Activated T-helper 1 cell treated with Interleukin-2 at 50 U/mL for 16 hours (primary cell): ENCODE results near the gene COL13A1.
A peak's percentile ranks its signal among the peaks of the same experiment; 100 is the strongest.

Source experiments
- DNase-seq: peaks from one replicate; pipeline ENCODE4 v3.0.0-alpha.2; 2020; ENCODE audit warnings: low read depth

Gene COL13A1

GRCh38 chr10:69910561-69910960, 108.9 kb downstream of the COL13A1 start:
- no peak for DNase-seq

GRCh38 chr10:69911613-69912528, 110.2 kb downstream of the COL13A1 start:
- DNase-seq: no peak

- DNase-seq: no peak
These were observed 110.9 kb downstream of the COL13A1 start for GRCh38 chr10:69912589-69912988.

- no peak for DNase-seq
These were observed 112.1 kb downstream of the COL13A1 start for GRCh38 chr10:69913606-69914382.

- DNase-seq: peak; percentile 7
These were observed 112.9 kb downstream of the COL13A1 start for GRCh38 chr10:69914398-69915214.

GRCh38 chr10:69915215-69915560, 113.5 kb downstream of the COL13A1 start:
- no peak for DNase-seq

- no peak for DNase-seq
These were observed 114.4 kb downstream of the COL13A1 start for GRCh38 chr10:69916118-69916517.

GRCh38 chr10:69918036-69918435, 116.3 kb downstream of the COL13A1 start:
- DNase-seq: no peak

- DNase-seq: no peak
These were observed 117.5 kb downstream of the COL13A1 start for GRCh38 chr10:69919250-69919649.

GRCh38 chr10:69925111-69925510, 123.4 kb downstream of the COL13A1 start:
- no peak for DNase-seq

- DNase-seq: no peak
These were observed 126.6 kb downstream of the COL13A1 start for GRCh38 chr10:69928339-69928738.

- DNase-seq: no peak
These were observed 127.9 kb downstream of the COL13A1 start for GRCh38 chr10:69929575-69929974.

GRCh38 chr10:69934768-69935167, 133.1 kb downstream of the COL13A1 start:
- no peak for DNase-seq

GRCh38 chr10:69936091-69936490, 134.4 kb downstream of the COL13A1 start:
- DNase-seq: no peak

GRCh38 chr10:69938541-69938991, 136.9 kb downstream of the COL13A1 start:
- no peak for DNase-seq

- DNase-seq: no peak
These were observed 137.4 kb downstream of the COL13A1 start for GRCh38 chr10:69939061-69939460.

- no peak for DNase-seq
These were observed 137.8 kb downstream of the COL13A1 start for GRCh38 chr10:69939481-69939880.

- no peak for DNase-seq
These were observed 140.0 kb downstream of the COL13A1 start for GRCh38 chr10:69941730-69942129.

GRCh38 chr10:69943292-69943820, 141.7 kb downstream of the COL13A1 start:
- no peak for DNase-seq

GRCh38 chr10:69944761-69945160, 143.1 kb downstream of the COL13A1 start:
- DNase-seq: no peak

GRCh38 chr10:69948261-69948660, 146.6 kb downstream of the COL13A1 start:
- no peak for DNase-seq

- DNase-seq: no peak
These were observed 148.1 kb downstream of the COL13A1 start for GRCh38 chr10:69949770-69950169.
